GM18909 (cell line): Measurements from ENCODE around the gene OGFOD3.
"Not testable (repeated sequence)": the region's sequence is repeated elsewhere in the genome, so short reads cannot be mapped to it uniquely, and the experiment has no call there.

ENCODE experiments used
- ATAC-seq: cut with Tn5 transposase; IDR thresholded peaks from one replicate; pipeline ENCODE4 v1.9.1; 2021; ENCODE audit warnings: mild to moderate bottlenecking; ENCODE audit not compliant: unreplicated experiment, poor library complexity

The OGFOD3 gene

GRCh38 chr17:82380860-82381702, 37.3 kb downstream of the OGFOD3 start:
- no peak for ATAC-seq

GRCh38 chr17:82378741-82379021, 39.7 kb downstream of the OGFOD3 start:
- ATAC-seq, result no peak

GRCh38 chr17:82377924-82378740, 40.3 kb downstream of the OGFOD3 start:
- no peak for ATAC-seq

GRCh38 chr17:82377294-82377693, 41.1 kb downstream of the OGFOD3 start:
- ATAC-seq, result not testable (repeated sequence)

GRCh38 chr17:82376042-82376730, 42.2 kb downstream of the OGFOD3 start:
- ATAC-seq, result no peak

- ATAC-seq, result no peak
Observed at GRCh38 chr17:82375359-82376041, 42.9 kb downstream of the OGFOD3 start.

- no peak for ATAC-seq
Observed at GRCh38 chr17:82374626-82375331, 43.6 kb downstream of the OGFOD3 start.

- no peak for ATAC-seq
Observed at GRCh38 chr17:82373731-82374625, 44.4 kb downstream of the OGFOD3 start.

GRCh38 chr17:82373072-82373452, 45.3 kb downstream of the OGFOD3 start:
- ATAC-seq, result not testable (repeated sequence)

GRCh38 chr17:82372249-82373071, 45.9 kb downstream of the OGFOD3 start:
- ATAC-seq, result no peak

- ATAC-seq, result no peak
Observed at GRCh38 chr17:82371333-82372248, 46.8 kb downstream of the OGFOD3 start, which contains the start of gene UTS2R. Gene UTS2R (plus strand): TSS chr17:82371765. CDS start chr17:82374325, 2,560 bp downstream.

GRCh38 chr17:82370471-82371332, 47.7 kb downstream of the OGFOD3 start:
- ATAC-seq, result no peak

- ATAC-seq, result no peak
Observed at GRCh38 chr17:82369211-82369610, 49.2 kb downstream of the OGFOD3 start.

GRCh38 chr17:82367724-82368524, 50.5 kb downstream of the OGFOD3 start:
- no peak for ATAC-seq

- ATAC-seq, result no peak
Observed at GRCh38 chr17:82366749-82367148, 51.6 kb downstream of the OGFOD3 start.
